HTERT RPE-1 (cell line): ENCODE data around the gene TDRD9.

Experiments used
- in situ Hi-C: fragments of 300-500 bp; cut with MboI; formaldehyde crosslinking; loops from 4 replicates; pipeline ENCODE4 v1.14.3; 2020; ENCODE audit warnings: low sequenced_read_pairs

Gene TDRD9

GRCh38 chr14:104020471-104020870, 92.2 kb downstream of the TDRD9 start:
- in situ Hi-C loops: no loop called here

- in situ Hi-C loops: no loop called here
Measured at GRCh38 chr14:104023325-104024055, 95.2 kb downstream of the TDRD9 start.

- in situ Hi-C loops: no loop called here
Measured at GRCh38 chr14:104025534-104025933, 97.3 kb downstream of the TDRD9 start.

- in situ Hi-C loops: no loop called here
Measured at GRCh38 chr14:104026024-104026423, 97.8 kb downstream of the TDRD9 start.

GRCh38 chr14:104030958-104031357, 102.7 kb downstream of the TDRD9 start:
- in situ Hi-C loops: no loop called here

DNA sequence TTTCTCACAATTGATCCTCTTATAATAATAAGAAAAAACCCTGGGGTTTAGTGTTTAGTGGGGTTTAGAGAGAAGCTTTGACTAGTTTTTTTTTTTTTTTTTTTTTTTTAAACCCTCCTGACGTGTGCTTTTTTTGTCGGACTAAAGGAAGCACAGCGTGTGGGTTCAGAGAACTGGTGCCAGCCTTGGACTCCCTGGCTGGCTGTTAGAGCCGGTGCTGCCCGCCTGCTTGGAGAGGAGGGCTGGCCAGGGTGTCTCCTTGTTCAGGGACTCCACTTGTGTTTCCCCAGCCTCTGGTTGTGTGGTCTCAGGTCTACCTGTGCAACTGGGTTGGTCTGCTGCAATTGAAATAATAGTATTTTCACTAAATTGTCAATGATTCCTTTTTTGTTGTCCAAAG, 103.1 kb downstream of the TDRD9 start:
- in situ Hi-C loops: no loop called here

DNA sequence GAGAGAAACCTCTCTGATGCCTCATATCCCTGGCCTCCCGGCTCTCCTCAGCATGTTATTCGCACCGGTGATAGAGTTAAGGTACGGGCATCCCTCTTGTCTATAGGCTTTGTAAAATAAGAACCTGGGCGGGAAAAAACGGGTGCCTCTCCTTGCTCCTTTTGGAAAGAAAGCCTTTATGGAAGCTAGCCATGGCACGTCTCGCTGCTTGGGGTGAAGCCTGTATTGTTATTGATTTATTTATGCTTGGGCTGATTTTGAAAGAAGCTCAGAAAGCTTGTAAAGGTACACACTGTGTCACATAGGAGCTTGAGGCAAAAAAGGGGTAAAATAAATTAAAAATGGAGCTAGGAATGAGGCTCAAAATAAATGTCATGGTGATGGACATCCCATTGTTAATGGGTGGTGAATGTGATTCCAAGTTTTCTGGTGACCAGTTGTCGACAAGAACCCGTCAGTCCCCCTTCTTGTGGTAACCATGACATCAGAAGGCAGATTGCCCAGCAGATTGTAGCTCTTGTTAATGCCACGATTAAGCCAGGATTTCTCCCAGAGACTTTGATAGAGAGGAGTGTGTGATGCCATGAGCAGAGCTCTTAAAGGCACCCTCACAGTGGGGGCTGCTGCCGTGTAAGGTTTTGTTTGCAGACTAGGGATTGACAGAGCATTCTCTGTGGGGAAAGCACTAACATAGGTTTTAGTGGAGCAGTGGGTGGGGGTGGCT, 106.9 kb downstream of the TDRD9 start:
- in situ Hi-C loops: no loop called here

DNA sequence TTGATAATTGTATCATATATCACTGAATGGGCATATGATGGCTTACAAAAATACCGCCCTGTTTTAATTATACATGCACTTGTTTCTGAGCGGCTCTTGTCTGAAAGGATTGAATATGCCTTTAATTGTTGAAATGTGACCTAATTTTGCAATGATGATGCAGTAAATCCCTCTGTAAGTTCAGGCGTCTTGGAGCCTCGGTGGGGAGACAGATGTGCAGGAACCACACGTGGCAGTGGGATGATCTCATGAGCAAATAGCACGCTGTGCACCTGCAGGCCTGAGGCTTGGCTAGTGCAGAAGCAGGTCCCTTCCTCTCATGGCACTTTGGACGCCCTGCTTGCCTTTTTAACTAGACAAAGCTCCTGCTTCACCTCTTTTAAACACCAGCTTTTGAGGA, 108.0 kb downstream of the TDRD9 start:
- in situ Hi-C loops: no loop called here

GRCh38 chr14:104037074-104037473, 108.8 kb downstream of the TDRD9 start:
- in situ Hi-C loops: no loop called here

DNA sequence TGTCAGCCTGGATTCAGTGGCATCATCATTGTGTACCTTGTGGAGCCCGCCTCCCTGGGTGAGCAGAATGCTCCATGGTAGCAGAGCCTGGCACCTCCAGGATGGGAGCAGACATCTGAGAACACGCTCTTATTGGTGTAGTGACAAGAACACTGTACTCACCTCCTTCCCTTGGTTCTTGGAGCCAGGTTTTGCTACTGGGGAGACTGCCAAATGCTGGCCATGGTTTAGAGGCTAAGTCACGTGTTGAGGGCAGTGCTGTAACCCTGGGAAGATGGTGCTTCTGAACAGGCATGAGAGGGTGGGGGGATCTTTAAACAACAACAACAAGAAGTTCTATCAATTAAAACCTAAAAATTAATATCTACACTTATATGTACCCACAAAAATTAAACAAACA, 109.6 kb downstream of the TDRD9 start:
- in situ Hi-C loops: no loop called here

DNA sequence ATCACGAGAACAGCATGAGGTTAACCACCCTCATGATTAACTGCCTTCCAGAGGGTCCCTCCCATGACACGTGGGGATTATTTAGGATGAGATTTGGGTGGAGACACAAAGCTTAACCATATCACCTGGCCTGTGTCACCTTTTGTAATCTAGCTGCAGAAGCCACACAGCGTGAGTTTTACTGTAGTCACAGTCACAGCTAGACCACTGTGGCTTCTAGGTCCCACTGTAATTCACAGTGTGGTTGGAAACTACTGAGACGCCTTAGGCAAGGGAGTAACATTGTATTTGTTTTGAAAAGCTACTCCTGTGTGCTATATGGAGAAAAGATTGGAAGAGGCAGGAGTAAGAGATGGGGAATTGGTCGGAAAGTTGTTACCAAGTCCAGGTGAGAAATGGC, 111.0 kb downstream of the TDRD9 start:
- in situ Hi-C loops: no loop called here

- in situ Hi-C loops: no loop called here
Measured at GRCh38 chr14:104040539-104040938, 112.3 kb downstream of the TDRD9 start.

- in situ Hi-C loops: no loop called here
Measured at GRCh38 chr14:104041430-104042104, 113.3 kb downstream of the TDRD9 start.

GRCh38 chr14:104044016-104044415, 115.8 kb downstream of the TDRD9 start:
- in situ Hi-C loops: no loop called here

DNA sequence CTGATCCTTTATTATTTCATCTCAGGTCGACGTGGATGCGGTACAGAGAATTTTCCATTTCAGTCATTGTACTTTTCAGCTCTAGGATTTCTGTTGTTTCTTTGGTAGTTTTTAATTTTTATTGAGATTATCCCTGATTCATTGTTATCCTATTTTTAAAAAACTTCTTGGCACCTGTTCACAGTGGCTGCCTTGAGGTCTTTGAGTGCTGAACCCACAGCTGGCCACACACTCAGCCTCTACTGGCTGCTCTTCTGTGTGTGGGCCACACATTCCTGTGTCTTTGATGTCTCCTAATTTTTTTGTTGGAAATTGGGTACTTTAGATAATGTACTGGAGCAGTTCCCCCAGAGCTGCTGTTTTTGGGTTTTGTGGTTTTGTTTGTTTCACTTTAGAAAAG, 119.5 kb downstream of the TDRD9 start:
- in situ Hi-C loops: no loop called here

GRCh38 chr14:104048758-104049507, 120.7 kb downstream of the TDRD9 start:
- in situ Hi-C loops: no loop called here

DNA sequence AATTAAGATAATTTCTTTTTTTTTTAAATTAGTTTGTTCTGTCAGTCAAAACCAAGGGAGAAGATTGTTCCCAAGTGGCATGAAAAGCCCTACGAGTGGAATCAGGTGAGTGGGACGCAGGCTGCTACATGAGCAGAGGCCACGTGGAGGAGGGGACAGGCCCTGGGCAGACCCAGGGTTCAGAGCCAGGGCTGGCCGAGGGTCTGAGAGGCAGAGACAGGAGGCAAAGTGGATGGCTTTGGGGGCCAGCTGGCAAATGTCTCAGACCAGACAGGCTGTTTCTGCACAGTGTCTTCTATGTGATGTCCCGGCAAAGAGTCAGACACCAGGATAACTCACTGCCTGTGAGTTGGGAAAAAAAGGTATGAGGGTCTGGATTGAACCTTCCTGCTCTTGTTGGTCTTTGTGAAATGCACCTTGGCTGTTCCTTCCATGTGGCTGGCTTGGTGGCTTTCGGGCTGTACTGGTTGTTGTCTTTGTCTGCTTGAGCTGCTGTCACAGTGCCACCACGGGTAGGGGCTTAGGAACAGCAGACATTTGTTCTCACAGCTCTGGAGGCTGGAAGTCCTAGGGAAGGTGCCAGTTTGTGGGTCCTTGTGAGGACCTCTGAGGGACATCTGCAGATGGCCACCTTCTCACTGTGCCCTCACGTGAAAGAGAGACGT, 121.5 kb downstream of the TDRD9 start:
- in situ Hi-C loops: no loop called here

GRCh38 chr14:104051092-104051813, 123.0 kb downstream of the TDRD9 start:
- in situ Hi-C loops: no loop called here

DNA sequence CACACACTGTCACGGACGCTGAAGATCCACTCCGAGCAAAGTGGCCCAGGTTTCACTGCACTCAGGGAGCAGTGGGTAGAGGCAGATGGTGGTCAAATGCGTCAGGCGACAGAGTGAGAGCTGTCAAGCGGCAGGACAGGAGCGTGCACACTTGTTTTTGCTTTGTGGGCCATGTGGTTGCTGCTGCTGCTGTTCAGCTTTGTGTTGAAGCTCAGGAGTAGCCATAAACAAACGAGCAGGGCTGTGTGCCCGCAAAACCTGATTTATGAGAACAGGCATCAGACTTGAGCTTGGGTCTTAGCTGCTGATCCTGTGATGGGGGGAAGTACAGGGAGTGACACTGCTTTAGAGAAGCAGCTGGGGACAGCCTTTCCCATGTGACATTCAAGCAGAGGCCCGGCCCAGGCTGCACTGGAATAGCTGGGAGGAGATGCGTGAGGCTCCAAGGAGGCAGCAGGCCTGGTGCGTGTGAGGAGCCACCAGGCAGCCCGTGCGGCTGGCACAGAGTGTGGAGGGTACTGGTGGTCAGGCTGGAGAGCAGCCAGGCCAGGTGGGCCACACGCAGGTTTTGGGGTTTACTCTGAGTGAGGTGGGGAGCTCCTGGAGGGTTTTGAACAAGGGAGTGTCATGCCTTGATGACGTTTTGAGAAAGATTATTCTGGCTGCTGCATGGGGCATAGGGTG, 126.1 kb downstream of the TDRD9 start:
- in situ Hi-C loops: no loop called here

DNA sequence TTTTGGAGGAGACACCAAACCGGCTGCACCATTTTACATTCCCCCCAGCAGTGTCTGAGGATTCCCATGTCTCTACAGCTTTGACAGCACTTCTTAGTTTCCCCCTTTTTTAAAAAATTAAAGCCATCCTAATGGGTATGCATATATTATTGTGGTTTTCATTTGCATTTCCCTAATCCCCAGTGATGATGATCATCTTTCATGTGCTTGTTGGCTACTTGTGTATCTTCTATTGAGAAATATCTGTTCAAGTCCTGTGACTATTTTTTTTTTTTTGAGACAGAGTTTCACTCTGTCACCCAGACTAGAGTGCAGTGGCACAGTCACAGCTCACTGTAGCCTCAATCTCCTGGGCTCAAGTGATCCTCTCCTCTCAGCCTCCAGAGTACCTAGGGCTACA, 134.0 kb downstream of the TDRD9 start:
- in situ Hi-C loops: no loop called here
